ENCODE data around the gene ESPN.
"Not testable (repeated sequence)": the region's sequence is repeated elsewhere in the genome, so short reads cannot be mapped to it uniquely, and the experiment has no call there.

- TF ChIP-seq HIC1 (tag by site-specific recombination; IDR thresholded peaks at IDR 0.05); ZBTB26 (tag by site-specific recombination; optimal IDR thresholded peaks at IDR 0.05); CTCF (tag by site-specific recombination; IDR thresholded peaks at IDR 0.05): not testable (repeated sequence)
Measured at GRCh38 chr1:6429660-6430411, 5.3 kb downstream of the ESPN start.
